AG20443 (cell line): Measurements from ENCODE around the gene EXOC8.

Source experiments
- DNase-seq: peaks from one replicate; pipeline ENCODE4 v3.0.0; 2012; ENCODE audit warnings: low spot score, mixed read lengths

Gene EXOC8

DNA sequence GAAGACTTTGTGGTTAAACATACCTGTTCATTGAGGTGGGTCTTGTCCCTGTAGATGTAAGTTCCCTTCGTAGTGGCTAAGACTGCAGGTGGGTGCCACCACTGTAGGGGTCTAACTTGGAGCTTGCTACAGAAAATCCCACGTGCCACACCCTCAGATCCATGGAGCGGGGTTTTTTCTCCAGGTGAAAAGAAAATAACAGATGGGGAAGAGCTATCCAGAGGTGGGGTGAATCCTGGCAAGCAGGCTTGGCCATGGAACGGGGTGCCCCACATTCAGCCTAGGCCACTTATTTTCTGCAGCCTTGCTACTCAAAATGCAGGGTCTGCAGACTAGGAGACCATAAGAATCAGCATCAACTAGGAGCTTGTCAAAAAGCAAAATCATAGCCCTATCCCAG is 24.0 kb downstream of the EXOC8 start:
- no peak for DNase-seq

DNA sequence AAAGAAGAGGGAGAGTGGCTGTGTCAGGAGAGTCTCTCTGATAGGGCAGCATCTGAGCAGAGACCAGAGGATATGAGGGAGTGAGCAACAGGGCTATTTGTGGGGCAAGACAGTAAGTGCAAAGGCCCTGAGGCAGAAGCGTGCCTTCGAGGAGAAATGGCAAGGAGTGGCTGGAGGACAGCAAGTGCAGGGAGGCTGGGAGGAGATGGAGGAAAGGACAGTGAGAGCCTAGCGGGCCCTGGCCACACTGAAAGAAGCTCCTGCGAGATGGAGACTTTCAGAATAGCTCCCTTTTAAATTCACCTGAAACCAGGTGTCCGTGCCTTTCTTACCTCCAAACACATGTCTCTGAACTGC is 25.2 kb downstream of the EXOC8 start:
- DNase-seq, result no peak

DNA sequence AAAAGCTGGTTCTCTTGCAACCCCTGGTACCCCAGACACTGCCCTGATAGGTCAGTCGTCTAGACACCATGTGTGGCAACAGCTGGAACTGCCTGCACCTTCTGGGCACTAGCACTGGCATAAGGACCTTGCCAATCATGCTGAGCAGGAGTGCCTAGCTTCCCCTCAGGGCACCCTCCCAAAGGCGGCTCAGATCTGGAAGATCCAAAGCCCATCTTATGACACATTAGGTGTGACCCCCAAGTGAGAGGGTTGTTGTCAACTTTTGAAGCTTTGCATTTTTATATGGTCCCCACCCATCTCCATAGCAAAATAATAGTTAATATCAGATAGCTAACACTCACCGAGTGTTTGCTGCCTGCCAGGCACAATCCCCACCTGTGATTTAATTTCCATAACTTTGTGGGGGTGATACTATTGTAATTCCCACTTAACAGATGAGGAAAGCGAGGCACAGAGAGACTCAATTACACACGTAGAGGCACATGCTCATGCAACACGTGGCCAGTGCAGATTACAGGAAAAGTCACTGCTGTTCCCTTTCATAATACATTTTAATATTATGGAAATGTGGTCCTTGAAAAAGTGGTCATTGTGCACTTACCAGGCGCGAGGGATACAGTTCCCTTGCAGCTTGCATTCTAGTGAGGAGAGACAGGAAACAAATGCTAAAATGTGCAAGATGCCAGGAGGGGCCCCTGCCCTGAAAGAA is 25.8 kb downstream of the EXOC8 start:
- no peak for DNase-seq

DNA sequence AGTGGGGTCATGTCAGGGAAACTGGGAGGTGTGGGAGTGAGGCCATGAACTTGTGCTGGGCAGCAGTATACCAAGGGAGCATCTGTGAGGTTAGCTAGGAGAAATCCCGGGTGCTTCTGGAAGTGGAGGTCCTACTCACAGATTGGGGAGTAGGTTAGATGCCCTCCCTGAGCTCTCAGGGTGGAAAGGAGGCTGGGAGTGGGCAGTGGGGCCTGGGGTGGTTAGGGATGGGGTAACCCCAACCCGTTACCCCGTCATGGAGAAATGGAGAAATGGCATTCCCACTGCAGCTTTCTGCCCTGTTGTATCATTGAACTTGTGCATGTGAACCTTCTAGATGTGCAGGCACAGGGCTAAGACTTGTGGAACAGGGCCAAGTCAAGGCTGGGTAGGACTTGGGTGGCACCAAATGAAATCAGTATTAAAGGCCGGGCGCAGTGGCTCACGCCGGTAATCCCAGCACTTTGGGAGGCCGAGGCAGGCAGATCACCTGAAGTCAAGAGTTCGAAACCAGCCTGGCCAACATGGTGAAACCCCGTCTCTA is 27.2 kb downstream of the EXOC8 start:
- DNase-seq, result no peak

DNA sequence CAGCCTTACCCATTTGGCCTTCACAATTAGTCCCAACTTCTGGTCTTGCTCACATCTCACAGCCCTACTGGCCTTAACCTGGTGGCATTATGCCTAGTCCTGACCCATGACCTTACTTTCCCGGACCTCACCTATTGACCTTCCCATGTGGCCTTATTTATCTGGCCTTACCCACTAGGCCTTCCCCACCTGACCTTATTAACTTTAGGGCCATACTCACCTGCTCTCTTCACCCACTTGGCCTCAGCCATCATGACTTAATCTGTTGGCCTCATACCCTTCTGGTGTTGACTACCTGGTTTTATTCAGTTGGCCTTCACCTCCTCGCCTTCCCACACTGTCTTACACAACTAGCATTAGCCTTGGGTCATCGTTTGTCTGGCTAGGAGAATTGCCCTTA is 35.7 kb downstream of the EXOC8 start:
- DNase-seq, result no peak

DNA sequence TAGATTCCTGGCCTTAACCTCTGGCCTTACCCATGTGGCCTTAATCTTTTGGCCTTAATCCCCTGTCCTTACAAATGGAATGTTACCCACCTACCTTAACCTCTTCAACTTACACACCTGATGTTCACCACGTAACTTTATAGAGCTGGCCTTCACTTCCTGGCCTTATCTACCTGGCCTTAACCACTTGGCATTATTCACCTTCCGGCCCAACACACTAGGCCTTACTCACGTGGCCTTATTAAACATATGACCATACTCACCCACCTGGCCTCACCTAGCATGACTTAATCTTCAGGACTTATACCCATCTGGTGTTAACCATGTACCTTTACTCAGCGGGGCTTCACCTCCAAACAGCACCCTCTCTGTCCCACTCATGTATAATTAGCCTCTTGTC is 41.7 kb downstream of the EXOC8 start:
- DNase-seq, result no peak

DNA sequence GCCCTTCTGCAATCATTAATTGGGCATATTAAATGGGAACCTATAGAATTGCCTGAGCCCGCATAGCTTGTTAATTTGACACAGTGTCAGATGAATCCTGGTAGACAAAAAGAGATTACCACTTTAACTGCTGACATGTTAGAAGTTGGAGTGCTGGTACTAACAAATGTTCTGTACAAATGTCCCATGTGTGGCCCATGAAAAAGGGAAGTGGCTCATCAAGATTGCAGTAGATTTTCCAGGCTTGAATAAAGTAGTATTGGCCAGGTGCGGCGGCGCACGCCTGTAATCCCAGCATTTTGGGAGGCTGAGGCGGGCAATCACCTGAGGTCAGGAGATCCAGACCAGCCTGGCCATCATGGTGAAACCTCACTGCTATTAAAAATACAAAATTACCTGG is 51.0 kb downstream of the EXOC8 start:
- no peak for DNase-seq

DNA sequence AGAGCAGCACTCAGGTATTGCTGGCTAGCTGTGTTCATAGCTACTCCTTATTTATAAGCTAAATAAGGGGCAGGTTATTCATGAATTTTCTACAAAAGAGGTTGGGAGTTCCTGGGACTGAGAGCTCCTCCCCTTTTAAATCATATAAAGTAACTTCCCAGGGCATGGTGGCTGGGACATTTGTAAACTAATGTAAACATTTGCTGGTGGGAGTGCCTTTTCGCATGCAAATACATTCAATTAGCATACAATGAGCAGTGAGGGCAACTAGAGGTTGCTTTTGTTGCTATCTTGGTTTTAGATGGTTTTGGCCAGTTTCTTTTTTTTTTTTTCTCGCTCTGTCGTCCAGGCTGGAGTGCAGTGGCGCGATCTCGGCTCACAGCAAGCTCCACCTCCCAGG is 53.2 kb downstream of the EXOC8 start:
- DNase-seq, result no peak
